GM21360 (cell line): Measurements from ENCODE around the gene CACNA1E.

ENCODE experiments used
- ATAC-seq: cut with Tn5 transposase; IDR thresholded peaks from one replicate; pipeline ENCODE4 v1.9.1; 2021; ENCODE audit warnings: mild to moderate bottlenecking, moderate library complexity; ENCODE audit not compliant: unreplicated experiment

CACNA1E gene

GRCh38 chr1:181483285-181484195 lies at the start of gene CACNA1E:
Gene CACNA1E, plus strand, starts transcription at chr1:181483517. Its CDS starts 228 bp downstream, at chr1:181483745.
- ATAC-seq, result no peak

- no peak for ATAC-seq
Measured at GRCh38 chr1:181433931-181434330, 49.4 kb upstream of the CACNA1E start.

GRCh38 chr1:181438013-181438412 lies 45.3 kb upstream of the CACNA1E start:
- no peak for ATAC-seq

GRCh38 chr1:181440510-181440909 lies 42.8 kb upstream of the CACNA1E start:
- ATAC-seq, result no peak

- no peak for ATAC-seq
Measured at GRCh38 chr1:181442181-181442525, 41.2 kb upstream of the CACNA1E start.

- peak; percentile 49 for ATAC-seq
Measured at GRCh38 chr1:181443231-181443853, 40.0 kb upstream of the CACNA1E start.

- ATAC-seq, result no peak
Measured at GRCh38 chr1:181445436-181445835, 37.9 kb upstream of the CACNA1E start.

- no peak for ATAC-seq
Measured at GRCh38 chr1:181448461-181448860, 34.9 kb upstream of the CACNA1E start.

- ATAC-seq, result no peak
Measured at GRCh38 chr1:181451661-181452230, 31.6 kb upstream of the CACNA1E start.

GRCh38 chr1:181452746-181453145 lies 30.6 kb upstream of the CACNA1E start:
- no peak for ATAC-seq

GRCh38 chr1:181453541-181454201 lies 29.6 kb upstream of the CACNA1E start:
- ATAC-seq, result no peak

GRCh38 chr1:181456551-181456950 lies 26.8 kb upstream of the CACNA1E start:
- ATAC-seq, result no peak

GRCh38 chr1:181458419-181458818 lies 24.9 kb upstream of the CACNA1E start:
- no peak for ATAC-seq

GRCh38 chr1:181459067-181459466 lies 24.2 kb upstream of the CACNA1E start:
- ATAC-seq, result no peak

GRCh38 chr1:181469829-181470228 lies 13.5 kb upstream of the CACNA1E start:
- no peak for ATAC-seq

GRCh38 chr1:181475580-181475979 lies 7.7 kb upstream of the CACNA1E start:
- ATAC-seq, result no peak

GRCh38 chr1:181476581-181476980 lies 6.7 kb upstream of the CACNA1E start:
- no peak for ATAC-seq

GRCh38 chr1:181478306-181478705 lies 5.0 kb upstream of the CACNA1E start:
- ATAC-seq, result no peak

- ATAC-seq, result peak; percentile 62
Measured at GRCh38 chr1:181479137-181479745, 4.1 kb upstream of the CACNA1E start.

- no peak for ATAC-seq
Measured at GRCh38 chr1:181482001-181482430, 1.3 kb upstream of the CACNA1E start.
